HepG2 (cell line): Measurements from ENCODE around the gene MYL9. TPM values are rescaled to one million over a fixed set of nuclear protein-coding genes. Genes with fewer than 3 reads are reported as not detected.
A peak's percentile ranks its signal among the peaks of the same experiment; 100 is the strongest.

Experiments
- ARID4A ChIP-seq: sonication (generic); formaldehyde crosslinking; IDR thresholded peaks from 2 replicates; pipeline ENCODE4 v1.5.0; 2020; ENCODE audit warnings: mild to moderate bottlenecking, missing genetic modification reagents, borderline replicate concordance
- FOXA1 ChIP-seq, 2 experiments: fragments of 450-650 bp in 1 of 2; sonication (generic) in 1 of 2; formaldehyde crosslinking in 1 of 2; IDR thresholded peaks; 2 replicates each; pipeline versions ENCODE4 v1.4.0 to v1.6.1; 2016 to 2020; ENCODE audit warnings: missing genetic modification reagents in 1 of 2
- FOXO4 ChIP-seq: sonication (generic); formaldehyde crosslinking; conservative IDR thresholded peaks from 2 replicates; pipeline ENCODE4 v1.8.1; 2023; ENCODE audit warnings: missing genetic modification reagents
- HBP1 ChIP-seq: IDR thresholded peaks from 2 replicates; pipeline ENCODE4 v1.6.1; 2016; ENCODE audit warnings: low read depth, control low read depth
- HINFP ChIP-seq: sonication (generic); formaldehyde crosslinking; IDR thresholded peaks from 2 replicates; pipeline ENCODE4 v1.4.0; 2020; ENCODE audit warnings: low read depth, mild to moderate bottlenecking, missing genetic modification reagents
- KDM5B ChIP-seq: sonication (generic); formaldehyde crosslinking; IDR thresholded peaks from 2 replicates; pipeline ENCODE4 v1.4.0; 2020; ENCODE audit warnings: missing genetic modification reagents, mild to moderate bottlenecking, borderline replicate concordance
- MTA3 ChIP-seq: sonication (generic); formaldehyde crosslinking; IDR thresholded peaks from 2 replicates; pipeline ENCODE4 v1.4.0; 2020; ENCODE audit warnings: missing genetic modification reagents
- NFE2 ChIP-seq: sonication (generic); formaldehyde crosslinking; IDR thresholded peaks from 2 replicates; pipeline ENCODE4 v1.4.0; 2020; ENCODE audit warnings: missing genetic modification reagents
- PLRG1 ChIP-seq: fragments of 450-650 bp; conservative IDR thresholded peaks from 2 replicates; pipeline ENCODE4 v1.6.1; 2016
- RBM39 ChIP-seq: fragments of 200-400 bp; formaldehyde crosslinking; IDR thresholded peaks from one replicate; pipeline ENCODE4 v1.6.1; 2018; ENCODE audit warnings: antibody characterized with exemption, mild to moderate bottlenecking, low read depth, low read length; ENCODE audit not compliant: poor library complexity, severe bottlenecking
- SIN3A ChIP-seq: IDR thresholded peaks from 2 replicates; pipeline ENCODE4 v1.6.1; 2011; ENCODE audit warnings: low read depth, mild to moderate bottlenecking, control low read depth, low read length, borderline replicate concordance
- TBX3 ChIP-seq: fragments of 450-650 bp; IDR thresholded peaks from 2 replicates; pipeline ENCODE4 v1.6.1; 2017; ENCODE audit warnings: antibody characterized with exemption, mild to moderate bottlenecking, inconsistent platforms, borderline replicate concordance
- ZBED4 ChIP-seq: sonication (generic); formaldehyde crosslinking; IDR thresholded peaks from 2 replicates; pipeline ENCODE4 v1.4.0; 2020; ENCODE audit warnings: missing genetic modification reagents, borderline replicate concordance
- ZNF670 ChIP-seq: sonication (generic); formaldehyde crosslinking; IDR thresholded peaks from 2 replicates; pipeline ENCODE4 v1.8.0; 2022; ENCODE audit warnings: mild to moderate bottlenecking, missing genetic modification reagents, borderline replicate concordance
- ZNF773 ChIP-seq: sonication (generic); formaldehyde crosslinking; IDR thresholded peaks from 2 replicates; pipeline ENCODE4 v1.4.0; 2020; ENCODE audit warnings: missing genetic modification reagents, borderline replicate concordance
- ZSCAN30 ChIP-seq: sonication (generic); formaldehyde crosslinking; IDR thresholded peaks from 2 replicates; pipeline ENCODE4 v1.5.0; 2020; ENCODE audit warnings: mild to moderate bottlenecking, missing genetic modification reagents
- polyA plus RNA-seq, 8 experiments: library from polyadenylated mRNA; depleted of rRNA in 3 of 8; stranded (reverse) in 7 of 8; unstranded in 1 of 8; fragments of >200 nt; fragmentation: Illumina TruSeq in 4 of 8; extraction: Trizol in 4 of 8; gene quantifications; 2 replicates each; pipeline versions ENCODE4 v1.2.1 to v1.2.3, GENCODE V29; 2011 to 2016; ENCODE audit warnings: low read depth in 4 of 8, missing spikeins in 1 of 8, mixed read lengths in 1 of 8; ENCODE audit not compliant: insufficient read depth in 1 of 8
- total RNA-seq, 5 experiments: library from RNA; depleted of rRNA; stranded (reverse); fragments of >200 nt; fragmentation: Illumina TruSeq; extraction: Trizol; gene quantifications; 2 replicates each; pipeline ENCODE4 v1.2.3, GENCODE V29; 2016; ENCODE audit warnings: low read depth in 1 of 5

The MYL9 gene
- total and polyA plus RNA-seq, 2 of the 13 experiments (the other 11 are each of a cell fraction or from before 2014, with no cell fraction given), result 0.87 to 2.2 TPM

GRCh38 chr20:36542516-36543183 is 1.3 kb downstream of the MYL9 start (continued):
- TF ChIP-seq ARID4A (CRISPR knock-in tag) (0 out of 2 replicates have a peak, but pooled peaks have one; percentile 11), HBP1 (no peak), ZNF773 (CRISPR knock-in tag) (no peak), ZNF670 (0 out of 2 replicates have a peak, but pooled peaks have one; percentile 47), ZBED4 (no peak), RBM39 (peak; percentile 27), ZSCAN30 (no peak), FOXA1 (IDR thresholded peaks at IDR 0.05) (no peak), FOXA1 (CRISPR knock-in tag; IDR thresholded peaks at IDR 0.05) (no peak), SIN3A (no peak), HINFP (CRISPR knock-in tag) (no peak), TBX3 (no peak), KDM5B (CRISPR knock-in tag) (peak; percentile 68; the same call in 1 of the 2 replicates), PLRG1 (no peak), NFE2 (no peak), FOXO4 (CRISPR knock-in tag) (no peak), MTA3 (CRISPR knock-in tag) (no peak)
